HFF-Myc (cell line): ENCODE data around the gene PPP1R8.

ENCODE experiments used
- DNase-seq: peaks from one replicate; pipeline ENCODE4 v3.0.0-alpha.2; 2011; ENCODE audit warnings: low read depth; ENCODE audit errors: extremely low read depth
- H3K4me3 ChIP-seq: replicated peaks from 2 replicates; pipeline ENCODE4 v1.5.1; 2011; ENCODE audit warnings: low read depth, mild to moderate bottlenecking, control low read depth, low read length
- CTCF ChIP-seq: IDR thresholded peaks from 2 replicates; pipeline ENCODE4 v1.5.1; 2012; ENCODE audit warnings: mild to moderate bottlenecking, low read depth, low read length, control low read depth; ENCODE audit errors: missing control alignments

PPP1R8 gene

GRCh38 chr1:27872802-27873551 lies 42.4 kb downstream of the PPP1R8 start:
- TF ChIP-seq CTCF = no peak
- DNase-seq = no peak
- peak overlapping the region; percentile 57 for H3K4me3 ChIP-seq

- no peak for DNase-seq
- no peak overlapping the region for H3K4me3 ChIP-seq
- no peak for TF ChIP-seq CTCF
These were observed 43.2 kb downstream of the PPP1R8 start for GRCh38 chr1:27873671-27874384.

GRCh38 chr1:27876341-27877114 lies 45.9 kb downstream of the PPP1R8 start:
- no peak overlapping the region for H3K4me3 ChIP-seq
- no peak for DNase-seq
- TF ChIP-seq CTCF = no peak

- H3K4me3 ChIP-seq = no peak overlapping the region
- no peak for TF ChIP-seq CTCF
- no peak for DNase-seq
These were observed 46.5 kb downstream of the PPP1R8 start for GRCh38 chr1:27877115-27877416.

GRCh38 chr1:27878039-27878438 lies 47.5 kb downstream of the PPP1R8 start:
- no peak for DNase-seq
- TF ChIP-seq CTCF = no peak
- H3K4me3 ChIP-seq = no peak overlapping the region

GRCh38 chr1:27878787-27879335 lies 48.3 kb downstream of the PPP1R8 start:
- no peak for TF ChIP-seq CTCF
- no peak overlapping the region for H3K4me3 ChIP-seq
- no peak for DNase-seq
